Loucy (cell line): ENCODE results near the gene IL20.

ENCODE experiments used
- H2AFZ ChIP-seq: fragments of 200-600 bp; sonication (generic); 2 replicates; pipeline ENCODE4 v1.6.0; 2016; ENCODE audit warnings: antibody characterized with exemption, mild to moderate bottlenecking, low read length, moderate library complexity
- H3F3A ChIP-seq: fragments of 200-600 bp; 2 replicates; pipeline ENCODE4 v1.6.0; 2016; ENCODE audit warnings: antibody characterized with exemption, low read depth, mild to moderate bottlenecking
- H3K27me3 ChIP-seq: fragments of 200-600 bp; sonication (generic); 2 replicates; pipeline ENCODE4 v1.6.1; 2014; ENCODE audit warnings: low read length, mild to moderate bottlenecking; ENCODE audit not compliant: insufficient read depth, poor library complexity, severe bottlenecking
- H3K36me3 ChIP-seq: fragments of 200-600 bp; sonication (generic); 2 replicates; pipeline ENCODE4 v1.6.1; 2016; ENCODE audit warnings: low read length; ENCODE audit not compliant: insufficient read depth
- H3K4me1 ChIP-seq: fragments of 200-600 bp; sonication (generic); 2 replicates; pipeline ENCODE4 v1.5.1; 2014; ENCODE audit warnings: low read length, mild to moderate bottlenecking; ENCODE audit not compliant: insufficient read depth, poor library complexity, severe bottlenecking
- H3K4me2 ChIP-seq: fragments of 200-600 bp; sonication (generic); 2 replicates; pipeline ENCODE4 v1.6.0; 2014; ENCODE audit warnings: antibody characterized with exemption, low read length, low read depth, mild to moderate bottlenecking; ENCODE audit not compliant: poor library complexity, severe bottlenecking
- H3K4me3 ChIP-seq: fragments of 200-600 bp; sonication (generic); 2 replicates; pipeline ENCODE4 v1.5.1; 2014; ENCODE audit warnings: low read length, mild to moderate bottlenecking, mixed read lengths; ENCODE audit not compliant: poor library complexity, severe bottlenecking
- H3K79me2 ChIP-seq: fragments of 200-600 bp; sonication (generic); 2 replicates; pipeline ENCODE4 v1.6.1; 2014; ENCODE audit warnings: low read length; ENCODE audit not compliant: insufficient read depth
- H3K9ac ChIP-seq: fragments of 200-600 bp; sonication (generic); 2 replicates; pipeline ENCODE4 v1.6.0; 2014; ENCODE audit warnings: mild to moderate bottlenecking, low read depth, low read length, moderate library complexity; ENCODE audit not compliant: poor library complexity, severe bottlenecking
- H3K9me2 ChIP-seq: fragments of 200-600 bp; sonication (generic); replicated peaks from 2 replicates; pipeline ENCODE4 v1.6.1; 2016; ENCODE audit warnings: low read depth, low read length, mixed read lengths
- H3K9me3 ChIP-seq: fragments of 200-600 bp; sonication (generic); 2 replicates; pipeline ENCODE4 v1.6.1; 2014; ENCODE audit warnings: mild to moderate bottlenecking, antibody characterized with exemption, low read length, low read depth; ENCODE audit not compliant: insufficient read depth
- H4K20me1 ChIP-seq: fragments of 200-600 bp; sonication (generic); 2 replicates; pipeline ENCODE4 v1.6.0; 2014; ENCODE audit warnings: antibody characterized with exemption, low read length, mild to moderate bottlenecking; ENCODE audit not compliant: insufficient read depth, poor library complexity, severe bottlenecking
- CTCF ChIP-seq: fragments of 200-600 bp; sonication (generic); conservative IDR thresholded peaks from 2 replicates; pipeline ENCODE4 v1.5.1; 2014; ENCODE audit warnings: mild to moderate bottlenecking, antibody characterized with exemption, low read length
- EZH2phosphoT487 ChIP-seq: fragments of 200-600 bp; IDR thresholded peaks from 2 replicates; pipeline ENCODE4 v1.6.1; 2018; ENCODE audit warnings: antibody characterized with exemption, mild to moderate bottlenecking, moderate library complexity, borderline replicate concordance

The IL20 gene

DNA sequence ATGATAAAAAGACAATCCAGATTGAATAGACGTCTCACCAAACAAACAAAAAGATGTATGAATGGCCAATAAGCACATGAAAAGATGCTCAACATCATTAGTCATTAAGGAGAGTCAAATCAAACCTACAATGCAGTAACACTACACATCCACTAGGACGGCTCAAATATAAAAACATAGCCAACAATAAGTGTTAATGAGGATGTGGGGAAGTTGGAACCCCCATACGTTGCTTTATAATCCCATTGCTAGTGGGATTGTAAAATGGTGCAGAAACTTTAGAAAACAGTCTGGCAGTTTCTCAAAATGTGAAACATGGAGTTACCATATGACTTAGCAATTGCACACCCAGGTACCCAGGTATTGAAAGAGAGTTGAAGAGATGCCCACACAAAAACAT, 17.1 kb downstream of the IL20 start:
- H4K20me1 ChIP-seq: no peaks in the 10 kb centered on the region
- H3K4me3 ChIP-seq: no peak overlapping the region
- no peaks in the 10 kb centered on the region for H3K9me2 ChIP-seq
- H3K4me2 ChIP-seq: no peak overlapping the region
- H3F3A ChIP-seq: no peaks in the 10 kb centered on the region
- peaks cover 5% of the 10 kb centered on the region for H3K27me3 ChIP-seq
- H3K4me1 ChIP-seq: no peaks in the 10 kb centered on the region
- TF ChIP-seq CTCF: peak; percentile 48
- TF ChIP-seq EZH2phosphoT487: no peak
- H2AFZ ChIP-seq: no peak overlapping the region
- no peak overlapping the region for H3K9ac ChIP-seq
- no peaks in the 10 kb centered on the region for H3K36me3 ChIP-seq
- no peaks in the 10 kb centered on the region for H3K79me2 ChIP-seq
- H3K9me3 ChIP-seq: peaks cover 17% of the 10 kb centered on the region; the same call in 1 of the 2 replicates

DNA sequence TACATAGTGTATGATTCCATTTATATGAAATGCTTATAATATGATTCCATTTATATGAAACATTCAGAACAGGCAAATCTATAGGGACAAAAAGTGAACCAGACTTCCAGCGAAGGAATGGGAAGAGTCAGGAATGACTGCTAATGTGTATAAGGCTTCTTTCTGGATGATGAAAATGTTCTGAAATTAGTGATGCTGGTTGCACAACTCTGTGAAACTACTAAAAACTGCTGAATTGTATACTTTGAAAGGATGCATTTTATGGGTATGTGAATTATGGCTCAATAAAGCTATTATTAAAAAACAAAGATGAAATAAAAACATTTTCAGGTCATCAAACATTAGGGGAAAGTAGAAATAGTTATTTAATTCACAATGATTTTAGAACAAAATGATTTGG, 17.7 kb downstream of the IL20 start:
- Histone ChIP-seq H3F3A (no peaks in the 10 kb centered on the region), H3K9me3 (peaks cover 11% of the 10 kb centered on the region; the same call in 1 of the 2 replicates), H2AFZ (no peak overlapping the region), H3K36me3 (no peaks in the 10 kb centered on the region), H3K9me2 (no peaks in the 10 kb centered on the region), H4K20me1 (no peaks in the 10 kb centered on the region), H3K4me1 (no peaks in the 10 kb centered on the region), H3K4me2 (no peak overlapping the region), H3K9ac (no peak overlapping the region), H3K4me3 (no peak overlapping the region), H3K27me3 (peaks cover 5% of the 10 kb centered on the region), H3K79me2 (no peaks in the 10 kb centered on the region)
- TF ChIP-seq EZH2phosphoT487 (no peak), CTCF (no peak)

GRCh38 chr1:206883876-206884275, 18.5 kb downstream of the IL20 start:
- Histone ChIP-seq H4K20me1 (no peaks in the 10 kb centered on the region), H3K27me3 (peaks cover 5% of the 10 kb centered on the region), H3K9me3 (0 out of 2 replicates have a peak, but pooled peaks cover 7% of the 10 kb centered on the region), H3K9ac (no peak overlapping the region), H3K36me3 (no peaks in the 10 kb centered on the region), H3K4me1 (no peaks in the 10 kb centered on the region), H3K9me2 (no peaks in the 10 kb centered on the region), H3K4me3 (no peak overlapping the region), H2AFZ (no peak overlapping the region), H3K79me2 (no peaks in the 10 kb centered on the region), H3F3A (no peaks in the 10 kb centered on the region), H3K4me2 (no peak overlapping the region)
- TF ChIP-seq CTCF (no peak), EZH2phosphoT487 (no peak)
